ENCODE data around the gene FAM83B. TPM values are rescaled to one million over a fixed set of nuclear protein-coding genes. Genes with fewer than 3 reads are reported as not detected.

Gene FAM83B
- polyA plus RNA-seq, 2 of the 4 experiments (the other 2 are of a cell fraction) = 0.03 to 0.09 TPM

- DNase-seq (ENCODE audit: low read depth in 1 of 2, low spot score in 1 of 2) (no peak), FAIRE-seq (no peak), ATAC-seq (no peak)
- Histone ChIP-seq H3K4me3 (no peak overlapping the region), H3K9me3 (no peaks in the 10 kb centered on the region), H3K4me2 (no peak overlapping the region), H3K27ac (no peak overlapping the region), H3K4me1 (no peaks in the 10 kb centered on the region)
- WGBS (ENCODE audit: missing lambda C conversion rate) = 70% methylated on average over 3 of the region's 3 CpGs
- TF ChIP-seq EHF (CRISPR knock-in tag; IDR thresholded peaks at IDR 0.05) (no peak), NPAS2 (CRISPR knock-in tag; IDR thresholded peaks at IDR 0.05; ENCODE audit: borderline replicate concordance) (no peak), HDAC2 (IDR thresholded peaks at IDR 0.05) (no peak), RNF2 (IDR thresholded peaks at IDR 0.05; ENCODE audit: borderline replicate concordance, low read depth) (no peak), CTCF (IDR thresholded peaks at IDR 0.05) (no peak)
- ChIA-PET POLR2A (no interaction called here), CTCF (no interaction called here)
Observed at GRCh38 chr6:54898767-54899166, 52.2 kb downstream of the FAM83B start.

- 56% methylated on average over 3 of the region's 3 CpGs for WGBS (ENCODE audit: missing lambda C conversion rate)
- TF ChIP-seq TFCP2L1 (CRISPR knock-in tag; IDR thresholded peaks at IDR 0.05) (no peak), CEBPB (IDR thresholded peaks at IDR 0.05) (no peak), MAZ (IDR thresholded peaks at IDR 0.05; ENCODE audit: borderline replicate concordance, low read depth, low read length) (no peak), FOSB (CRISPR knock-in tag; IDR thresholded peaks at IDR 0.05) (no peak), ATOH8 (CRISPR knock-in tag; IDR thresholded peaks at IDR 0.05; ENCODE audit: low read depth) (no peak), ELK1 (IDR thresholded peaks at IDR 0.05; ENCODE audit: low read depth, low read length) (no peak), ZFP36 (IDR thresholded peaks at IDR 0.05; ENCODE audit: borderline replicate concordance, partially characterized antibody) (no peak), HES2 (IDR thresholded peaks at IDR 0.05) (no peak), EHMT2 (IDR thresholded peaks at IDR 0.05; ENCODE audit: low read depth) (no peak), E2F6 (IDR thresholded peaks at IDR 0.05; ENCODE audit: borderline replicate concordance, low read depth) (no peak), EP300 (IDR thresholded peaks at IDR 0.05) (no peak), PHF8 (IDR thresholded peaks at IDR 0.05; ENCODE audit: borderline replicate concordance, low read depth) (no peak)
- Histone ChIP-seq H3K9me3 (no peaks in the 10 kb centered on the region), H3K27ac (no peak overlapping the region), H3K4me1 (no peaks in the 10 kb centered on the region), H3K4me3 (no peak overlapping the region), H3K4me2 (no peak overlapping the region)
- no peak for FAIRE-seq
- ChIA-PET CTCF (no interaction called here), POLR2A (no interaction called here)
- no peak for ATAC-seq
- no peak for DNase-seq (ENCODE audit: low read depth in 1 of 2, low spot score in 1 of 2)
Observed at GRCh38 chr6:54899442-54899841, 52.9 kb downstream of the FAM83B start.

GRCh38 chr6:54899986-54900385 lies 53.4 kb downstream of the FAM83B start:
- no peak for FAIRE-seq
- CTCF ChIA-PET = no interaction called here
- POLR2A ChIA-PET = no interaction called here
- TF ChIP-seq ELK1 (IDR thresholded peaks at IDR 0.05; ENCODE audit: low read depth, low read length) = no peak
- TF ChIP-seq CTCF (IDR thresholded peaks at IDR 0.05) = no peak
- no peak for TF ChIP-seq ZFP36 (IDR thresholded peaks at IDR 0.05; ENCODE audit: borderline replicate concordance, partially characterized antibody)
- no peak for TF ChIP-seq RAD21 (conservative IDR thresholded peaks at IDR 0.05 in 1 of 2, IDR thresholded peaks at IDR 0.05 in 1 of 2)
- TF ChIP-seq EHF (CRISPR knock-in tag; IDR thresholded peaks at IDR 0.05) = no peak
- TF ChIP-seq FOSL2 (IDR thresholded peaks at IDR 0.05) = no peak
- TF ChIP-seq FOSL2 (CRISPR knock-in tag; IDR thresholded peaks at IDR 0.05) = no peak
- TF ChIP-seq SMC3 (IDR thresholded peaks at IDR 0.05) = no peak
- TF ChIP-seq TP53 (CRISPR knock-in tag; IDR thresholded peaks at IDR 0.05) = no peak
- no peak for TF ChIP-seq SREBF2 (IDR thresholded peaks at IDR 0.05)
- no peak for TF ChIP-seq POLR2AphosphoS2 (conservative IDR thresholded peaks at IDR 0.05; ENCODE audit: low read length)

More at GRCh38 chr6:54899986-54900385, 53.4 kb downstream of the FAM83B start:
- ATAC-seq (no peak), DNase-seq (ENCODE audit: low read depth in 1 of 2, low spot score in 1 of 2) (no peak)
- no peak overlapping the region for H3K4me3 ChIP-seq
- no peaks in the 10 kb centered on the region for H3K4me1 ChIP-seq
- no peak overlapping the region for H3K27ac ChIP-seq
- no peak overlapping the region for H3K4me2 ChIP-seq
- no peaks in the 10 kb centered on the region for H3K9me3 ChIP-seq

Measured in A549 (cell line).